ENCODE data around the gene TRAPPC2B.

- TF ChIP-seq POLR2AphosphoS5 (IDR thresholded peaks at IDR 0.05): no peak
- TF ChIP-seq, protein P1, sequence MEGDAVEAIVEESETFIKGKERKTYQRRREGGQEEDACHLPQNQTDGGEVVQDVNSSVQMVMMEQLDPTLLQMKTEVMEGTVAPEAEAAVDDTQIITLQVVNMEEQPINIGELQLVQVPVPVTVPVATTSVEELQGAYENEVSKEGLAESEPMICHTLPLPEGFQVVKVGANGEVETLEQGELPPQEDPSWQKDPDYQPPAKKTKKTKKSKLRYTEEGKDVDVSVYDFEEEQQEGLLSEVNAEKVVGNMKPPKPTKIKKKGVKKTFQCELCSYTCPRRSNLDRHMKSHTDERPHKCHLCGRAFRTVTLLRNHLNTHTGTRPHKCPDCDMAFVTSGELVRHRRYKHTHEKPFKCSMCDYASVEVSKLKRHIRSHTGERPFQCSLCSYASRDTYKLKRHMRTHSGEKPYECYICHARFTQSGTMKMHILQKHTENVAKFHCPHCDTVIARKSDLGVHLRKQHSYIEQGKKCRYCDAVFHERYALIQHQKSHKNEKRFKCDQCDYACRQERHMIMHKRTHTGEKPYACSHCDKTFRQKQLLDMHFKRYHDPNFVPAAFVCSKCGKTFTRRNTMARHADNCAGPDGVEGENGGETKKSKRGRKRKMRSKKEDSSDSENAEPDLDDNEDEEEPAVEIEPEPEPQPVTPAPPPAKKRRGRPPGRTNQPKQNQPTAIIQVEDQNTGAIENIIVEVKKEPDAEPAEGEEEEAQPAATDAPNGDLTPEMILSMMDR (IDR thresholded peaks at IDR 0.05): no peak
- no peak for TF ChIP-seq POLR2A (IDR thresholded peaks at IDR 0.05)
These were observed 3.4 kb downstream of the TRAPPC2B start for GRCh38 chr19:57366776-57367175.
